ENCODE measurements around the gene CCDC175. TPM values are rescaled to one million over a fixed set of nuclear protein-coding genes. Genes with fewer than 3 reads are reported as not detected.

The CCDC175 gene
- total and polyA plus RNA-seq, 2 donors (not counting 3 experiments of a cell fraction or from before 2014, with no cell fraction given) = not detected

DNA sequence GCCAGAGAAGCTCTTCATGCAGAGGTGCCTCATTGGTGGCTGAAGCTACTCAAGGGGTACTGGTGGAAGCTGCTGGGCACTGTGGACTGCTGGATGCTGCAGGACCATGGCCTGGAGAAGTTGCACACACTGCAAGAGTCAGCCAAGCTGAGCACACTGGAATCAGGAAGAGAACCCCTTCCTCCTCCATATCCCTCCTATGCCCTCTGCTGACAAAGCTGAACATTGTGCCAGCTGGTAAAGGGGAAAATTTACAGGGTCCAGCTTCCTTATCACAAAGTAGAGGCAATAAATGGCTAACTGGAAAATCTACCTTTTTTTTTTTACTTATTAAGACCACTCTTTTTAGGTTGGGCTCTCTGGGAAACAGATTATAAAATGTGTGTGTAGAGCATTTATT, 6.5 kb downstream of the CCDC175 start:
- H3K4me1 ChIP-seq (ENCODE audit: control insufficient read depth, extremely low read depth, insufficient read depth, low read length) = no peaks in the 10 kb centered on the region
- H3K27ac ChIP-seq (ENCODE audit: insufficient read depth, low read depth, low read length) = no peak overlapping the region
- TF ChIP-seq POLR2A (IDR thresholded peaks at IDR 0.05; ENCODE audit: low read depth, low read length) (no peak), FOS (IDR thresholded peaks at IDR 0.05; ENCODE audit: borderline replicate concordance, insufficient read depth, low read length) (no peak), MYC (IDR thresholded peaks at IDR 0.05; ENCODE audit: low read depth, low read length) (no peak), GATA2 (IDR thresholded peaks at IDR 0.05; ENCODE audit: insufficient read depth, insufficient read length, low read depth, low read length) (no peak), EZH2 (IDR thresholded peaks at IDR 0.05; ENCODE audit: borderline replicate concordance, low read depth, low read length, severe bottlenecking) (no peak)
- TF ChIP-seq, protein P1, sequence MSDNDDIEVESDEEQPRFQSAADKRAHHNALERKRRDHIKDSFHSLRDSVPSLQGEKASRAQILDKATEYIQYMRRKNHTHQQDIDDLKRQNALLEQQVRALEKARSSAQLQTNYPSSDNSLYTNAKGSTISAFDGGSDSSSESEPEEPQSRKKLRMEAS (IDR thresholded peaks at IDR 0.05; ENCODE audit: insufficient read depth, insufficient read length) = no peak
- H3K9ac ChIP-seq (replicated peaks; ENCODE audit: extremely low read depth, insufficient read depth, low read length) = no peak overlapping the region
- no peaks in the 10 kb centered on the region for H3K36me3 ChIP-seq (ENCODE audit: control insufficient read depth in 2 of 2, extremely low read depth in 1 of 2, insufficient read depth in 2 of 2, low read length in 2 of 2)
- CTCF ChIA-PET = interaction anchor here (1.1 to 2.9 kb wide), 4 partner anchors 63 to 542 kb away, joined by 3 to 15 read pairs (median 4); partner anchors contain the start of gene L3HYPDH
- H3K79me2 ChIP-seq (ENCODE audit: control insufficient read depth, insufficient read depth, low read length) = no peaks in the 10 kb centered on the region
- no peak for FAIRE-seq
- H4K20me1 ChIP-seq (replicated peaks; ENCODE audit: control insufficient read depth, extremely low read depth, insufficient read depth, low read length) = no peaks in the 10 kb centered on the region
- H2AFZ ChIP-seq (ENCODE audit: low read depth, low read length) = no peak overlapping the region
- dilution Hi-C loops (cut with MboI; ENCODE audit: extremely low pct_ligation_motif_present, low sequenced_read_pairs) (no loop called here), intact Hi-C loops (cut with micrococcal nuclease) (no loop called here)
- no TSS peak for BruUV-seq (replicated peaks)
- H3K9me3 ChIP-seq (replicated peaks; ENCODE audit: control insufficient read depth, insufficient read depth, low read length) = no peaks in the 10 kb centered on the region
- POLR2A ChIA-PET = no interaction called here
- no peak for DNase-seq (ENCODE audit: low read depth, low spot score)
- H3K27me3 ChIP-seq (ENCODE audit: control insufficient read depth in 2 of 2, insufficient read depth in 2 of 2, low read length in 2 of 2) = peaks cover 4 to 25% of the 10 kb centered on the region in 2 experiments
- no peaks in the 10 kb centered on the region for H3K9me1 ChIP-seq (replicated peaks; ENCODE audit: control insufficient read depth, extremely low read depth, insufficient read depth, low read length)
- no peak overlapping the region for H3K4me2 ChIP-seq (ENCODE audit: insufficient read depth, low read length)
- no peak overlapping the region for H3K4me3 ChIP-seq (replicated peaks in 1 of 3; ENCODE audit: insufficient read depth in 1 of 3, low read depth in 1 of 3, low read length in 3 of 3)

DNA sequence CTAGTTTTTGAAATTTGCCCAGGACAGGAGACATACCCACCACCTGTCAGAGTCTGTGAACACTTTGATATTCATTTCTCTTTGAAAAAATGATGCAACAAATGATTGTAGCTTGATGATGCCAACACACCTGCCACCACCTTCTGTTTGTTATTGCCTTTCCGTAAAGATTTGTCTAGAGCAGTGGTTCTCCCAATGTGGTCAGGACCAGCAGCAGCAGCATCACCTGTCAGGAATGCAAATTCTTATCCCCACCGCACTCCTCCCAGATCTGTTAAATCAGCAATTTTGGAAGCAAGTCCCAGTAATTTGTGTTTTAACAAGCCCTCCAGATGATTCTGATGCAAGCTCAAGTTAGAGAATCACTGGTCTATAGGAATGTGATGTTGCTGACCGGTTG, 9.9 kb downstream of the CCDC175 start:
- TF ChIP-seq, protein P1 (IDR thresholded peaks at IDR 0.05; ENCODE audit: insufficient read depth, insufficient read length) = no peak
- TF ChIP-seq, protein P2, sequence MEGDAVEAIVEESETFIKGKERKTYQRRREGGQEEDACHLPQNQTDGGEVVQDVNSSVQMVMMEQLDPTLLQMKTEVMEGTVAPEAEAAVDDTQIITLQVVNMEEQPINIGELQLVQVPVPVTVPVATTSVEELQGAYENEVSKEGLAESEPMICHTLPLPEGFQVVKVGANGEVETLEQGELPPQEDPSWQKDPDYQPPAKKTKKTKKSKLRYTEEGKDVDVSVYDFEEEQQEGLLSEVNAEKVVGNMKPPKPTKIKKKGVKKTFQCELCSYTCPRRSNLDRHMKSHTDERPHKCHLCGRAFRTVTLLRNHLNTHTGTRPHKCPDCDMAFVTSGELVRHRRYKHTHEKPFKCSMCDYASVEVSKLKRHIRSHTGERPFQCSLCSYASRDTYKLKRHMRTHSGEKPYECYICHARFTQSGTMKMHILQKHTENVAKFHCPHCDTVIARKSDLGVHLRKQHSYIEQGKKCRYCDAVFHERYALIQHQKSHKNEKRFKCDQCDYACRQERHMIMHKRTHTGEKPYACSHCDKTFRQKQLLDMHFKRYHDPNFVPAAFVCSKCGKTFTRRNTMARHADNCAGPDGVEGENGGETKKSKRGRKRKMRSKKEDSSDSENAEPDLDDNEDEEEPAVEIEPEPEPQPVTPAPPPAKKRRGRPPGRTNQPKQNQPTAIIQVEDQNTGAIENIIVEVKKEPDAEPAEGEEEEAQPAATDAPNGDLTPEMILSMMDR (IDR thresholded peaks at IDR 0.05; ENCODE audit: extremely low read depth in 1 of 2, insufficient read depth in 1 of 2, low read depth in 1 of 2, low read length in 2 of 2) = no peak
- TF ChIP-seq FOS (IDR thresholded peaks at IDR 0.05; ENCODE audit: borderline replicate concordance, insufficient read depth, low read length) = no peak
- TF ChIP-seq GATA2 (IDR thresholded peaks at IDR 0.05; ENCODE audit: insufficient read depth, insufficient read length, low read depth, low read length) = no peak
- TF ChIP-seq MYC (IDR thresholded peaks at IDR 0.05; ENCODE audit: low read depth, low read length) = no peak
- no peak for TF ChIP-seq POLR2AphosphoS5 (IDR thresholded peaks at IDR 0.05; ENCODE audit: insufficient read depth, low read depth, low read length)
- TF ChIP-seq JUN (IDR thresholded peaks at IDR 0.05; ENCODE audit: borderline replicate concordance, insufficient read depth, insufficient read length, low read depth) = no peak
- TF ChIP-seq EZH2 (IDR thresholded peaks at IDR 0.05; ENCODE audit: borderline replicate concordance, low read depth, low read length, severe bottlenecking) = no peak
- TF ChIP-seq POLR2A (IDR thresholded peaks at IDR 0.05; ENCODE audit: low read depth, low read length) = no peak
- intact Hi-C loops (cut with micrococcal nuclease) (no loop called here), dilution Hi-C loops (cut with MboI; ENCODE audit: extremely low pct_ligation_motif_present, low sequenced_read_pairs) (no loop called here)
- H3K9me1 ChIP-seq (replicated peaks; ENCODE audit: control insufficient read depth, extremely low read depth, insufficient read depth, low read length) = no peaks in the 10 kb centered on the region
- no peak overlapping the region for H3K9ac ChIP-seq (replicated peaks; ENCODE audit: extremely low read depth, insufficient read depth, low read length)
- H4K20me1 ChIP-seq (replicated peaks; ENCODE audit: control insufficient read depth, extremely low read depth, insufficient read depth, low read length) = no peaks in the 10 kb centered on the region
- no peaks in the 10 kb centered on the region for H3K36me3 ChIP-seq (ENCODE audit: control insufficient read depth in 2 of 2, extremely low read depth in 1 of 2, insufficient read depth in 2 of 2, low read length in 2 of 2)
- no peaks in the 10 kb centered on the region for H3K4me1 ChIP-seq (ENCODE audit: control insufficient read depth, extremely low read depth, insufficient read depth, low read length)
- no peak overlapping the region for H3K27ac ChIP-seq (ENCODE audit: insufficient read depth, low read depth, low read length)
- H2AFZ ChIP-seq (ENCODE audit: low read depth, low read length) = no peak overlapping the region
- DNase-seq (ENCODE audit: low read depth, low spot score) (no peak), FAIRE-seq (no peak)
- peaks cover 7 to 27% of the 10 kb centered on the region in 2 experiments for H3K27me3 ChIP-seq (ENCODE audit: control insufficient read depth in 2 of 2, insufficient read depth in 2 of 2, low read length in 2 of 2)
- no peaks in the 10 kb centered on the region for H3K79me2 ChIP-seq (ENCODE audit: control insufficient read depth, insufficient read depth, low read length)
- H3K4me2 ChIP-seq (ENCODE audit: insufficient read depth, low read length) = no peak overlapping the region
- CTCF ChIA-PET = interaction anchor here (3.8 kb wide), 1 partner anchor 10 kb away, joined by 18 read pairs; the partner anchor contains the start of gene CCDC175
- POLR2A ChIA-PET = no interaction called here
- no peak overlapping the region for H3K4me3 ChIP-seq (replicated peaks in 1 of 3; ENCODE audit: insufficient read depth in 1 of 3, low read depth in 1 of 3, low read length in 3 of 3)
- no peaks in the 10 kb centered on the region for H3K9me3 ChIP-seq (replicated peaks; ENCODE audit: control insufficient read depth, insufficient read depth, low read length)
- BruUV-seq (replicated peaks) = no TSS peak

All from endothelial cell of umbilical vein (primary cell).